Measurements from ENCODE around the gene HOMER3. TPM values are rescaled to one million over a fixed set of nuclear protein-coding genes. Genes with fewer than 3 reads are reported as not detected.

Gene HOMER3
- total RNA-seq, 2 donors from 2014 or later: 13.6 to 39.8 TPM

- no peak for DNase-seq (ENCODE audit: low spot score)
- Histone ChIP-seq H3K4me3 (no peak overlapping the region), H3K36me3 (peaks cover 21% of the 10 kb centered on the region), H3K27ac (no peak overlapping the region), H3K27me3 (no peaks in the 10 kb centered on the region), H3K4me1 (peaks cover 0 to 11% of the 10 kb centered on the region in 2 donors), H3K9me3 (no peaks in the 10 kb centered on the region)
- no peak for TF ChIP-seq CTCF (IDR thresholded peaks at IDR 0.05)
These were observed 40.1 kb downstream of the HOMER3 start for GRCh38 chr19:18900700-18901481.

DNA sequence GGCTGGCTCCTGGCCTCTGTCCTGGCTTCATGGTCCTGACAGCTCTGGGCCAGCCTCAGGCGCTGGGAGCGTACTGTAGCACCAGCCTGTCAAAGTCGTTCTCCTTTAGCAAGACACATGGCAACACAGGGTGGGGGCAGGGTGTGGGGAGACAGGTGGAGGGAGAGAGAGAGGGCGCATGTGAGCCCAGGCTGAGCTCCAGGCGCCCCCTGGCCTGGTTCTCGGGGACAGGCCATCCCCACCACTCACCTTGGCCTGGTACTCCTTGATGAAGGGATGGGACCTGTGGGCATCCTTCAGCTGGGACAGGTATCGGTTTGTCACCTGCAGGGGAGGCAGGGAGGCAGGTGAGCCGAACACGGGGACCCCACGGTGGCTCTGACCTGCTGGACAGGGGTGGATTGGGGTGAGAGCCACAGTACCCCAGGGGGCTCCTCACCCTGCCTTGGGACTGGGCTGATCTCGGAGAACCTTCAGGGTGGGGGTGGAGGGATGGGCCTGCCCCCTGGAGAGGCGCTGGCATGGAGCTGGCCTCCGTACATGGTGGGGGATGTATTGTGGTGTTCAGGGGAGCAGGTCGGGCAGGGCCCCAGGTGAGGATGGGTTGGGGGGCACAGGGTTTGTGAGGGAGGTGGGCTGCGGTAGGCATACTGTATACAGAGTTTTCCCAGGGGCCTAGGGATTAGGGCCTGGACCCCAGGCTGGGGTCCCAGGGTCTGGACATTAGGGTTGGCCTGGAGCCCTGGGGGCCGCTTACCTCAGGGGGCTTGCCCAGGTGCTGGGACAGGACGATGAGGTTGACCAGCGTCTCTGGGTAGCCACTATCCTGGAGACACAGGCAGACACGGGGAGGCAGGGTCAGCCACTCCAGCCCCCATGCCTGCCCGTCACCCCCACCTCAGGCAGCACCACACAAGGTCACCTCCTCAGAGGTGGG lies 41.1 kb downstream of the HOMER3 start:
- DNase-seq (ENCODE audit: low spot score): no peak

DNA sequence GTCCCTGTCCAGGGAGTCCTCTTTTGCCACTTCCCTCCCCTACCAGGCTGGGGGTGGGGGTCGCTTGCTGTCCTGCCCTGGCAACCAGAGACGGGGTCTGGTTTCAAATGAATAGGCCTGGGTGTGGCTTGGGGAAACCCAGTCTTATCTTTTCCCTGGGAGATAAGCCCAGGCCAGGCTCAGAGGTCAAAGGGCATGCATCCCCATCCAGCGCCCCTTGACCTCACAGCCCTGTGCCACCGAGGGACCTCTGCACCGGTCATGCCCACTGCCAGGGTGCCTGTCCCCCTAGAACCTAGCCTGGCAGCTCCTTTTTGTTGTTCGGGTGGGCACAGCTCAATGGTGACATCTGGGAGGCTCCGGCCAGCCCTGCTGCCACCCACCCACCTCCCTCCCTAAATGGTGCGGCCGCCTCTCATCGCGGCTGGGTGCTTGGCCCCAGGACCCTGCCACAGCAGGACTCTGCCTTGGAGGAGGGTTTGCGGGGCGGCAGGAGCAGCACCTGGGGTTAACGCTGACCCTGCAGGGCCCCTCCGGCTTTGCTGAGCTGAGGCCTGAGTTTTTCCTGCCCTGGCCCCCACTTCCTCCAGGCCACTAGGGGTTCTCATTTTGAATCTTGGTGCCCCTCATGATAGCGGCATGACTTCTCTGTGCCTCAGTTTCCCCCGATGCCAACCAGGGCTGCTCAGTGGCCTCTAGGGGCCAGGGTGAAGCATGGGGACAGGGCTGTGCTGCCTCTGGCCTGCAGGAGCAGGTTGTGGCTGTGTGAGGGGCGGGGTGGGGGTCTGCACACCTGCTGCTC lies 42.2 kb downstream of the HOMER3 start:
- Histone ChIP-seq H3K9me3 (no peaks in the 10 kb centered on the region), H3K4me1 (peaks cover 0 to 29% of the 10 kb centered on the region in 2 donors), H3K27me3 (no peaks in the 10 kb centered on the region), H3K36me3 (peaks cover 21% of the 10 kb centered on the region), H3K27ac (no peak overlapping the region), H3K4me3 (no peak overlapping the region)
- no peak for DNase-seq (ENCODE audit: low spot score)
- no peak for TF ChIP-seq CTCF (IDR thresholded peaks at IDR 0.05)

More for the DNA sequence above, 41.1 kb downstream of the HOMER3 start:
- H3K4me1 ChIP-seq: peaks cover 0 to 18% of the 10 kb centered on the region in 2 donors
- peaks cover 21% of the 10 kb centered on the region for H3K36me3 ChIP-seq
- no peak overlapping the region for H3K4me3 ChIP-seq
- H3K27ac ChIP-seq: no peak overlapping the region
- no peak for TF ChIP-seq CTCF (IDR thresholded peaks at IDR 0.05)
- H3K9me3 ChIP-seq: no peaks in the 10 kb centered on the region
- no peaks in the 10 kb centered on the region for H3K27me3 ChIP-seq

DNA sequence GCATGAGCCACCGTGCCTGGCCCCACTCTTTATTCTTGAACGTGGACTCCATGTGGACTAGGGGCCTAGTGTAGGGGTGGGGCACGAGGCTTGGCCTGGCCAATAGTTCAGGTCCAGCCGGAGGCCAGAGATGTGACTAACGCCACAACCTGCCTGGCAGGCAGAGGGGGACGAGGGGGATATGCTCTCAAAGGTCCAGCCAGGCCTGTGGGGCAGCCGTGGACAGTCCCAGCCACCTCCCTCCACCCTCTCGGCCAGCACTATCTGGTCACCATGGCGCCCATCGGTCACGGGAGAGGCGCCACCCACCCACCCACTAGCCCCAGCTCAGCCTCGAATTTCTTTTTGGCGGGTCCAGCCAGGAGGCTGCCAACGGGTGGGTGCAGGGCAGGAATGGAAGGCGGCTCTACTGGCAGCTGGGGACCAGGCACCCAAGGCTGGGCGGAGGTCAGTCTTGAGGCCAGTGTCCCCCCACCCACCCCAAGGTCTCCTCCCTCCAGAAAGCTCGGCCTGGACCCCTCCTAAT lies 42.9 kb downstream of the HOMER3 start:
- no peak overlapping the region for H3K4me3 ChIP-seq
- H3K27ac ChIP-seq: no peak overlapping the region
- peaks cover 0 to 32% of the 10 kb centered on the region in 2 donors for H3K4me1 ChIP-seq
- no peaks in the 10 kb centered on the region for H3K9me3 ChIP-seq
- no peak for DNase-seq (ENCODE audit: low spot score)
- peaks cover 21% of the 10 kb centered on the region for H3K36me3 ChIP-seq
- no peak for TF ChIP-seq CTCF (IDR thresholded peaks at IDR 0.05)
- no peaks in the 10 kb centered on the region for H3K27me3 ChIP-seq

All from right atrium auricular region (tissue), 2 donors.